Measurements from ENCODE around the gene ENOX1. TPM values are rescaled to one million over a fixed set of nuclear protein-coding genes. Genes with fewer than 3 reads are reported as not detected.

Gene ENOX1
- polyA plus RNA-seq, 1 donor (not counting 4 experiments of a cell fraction or from before 2014, with no cell fraction given): 1.1 TPM

DNA sequence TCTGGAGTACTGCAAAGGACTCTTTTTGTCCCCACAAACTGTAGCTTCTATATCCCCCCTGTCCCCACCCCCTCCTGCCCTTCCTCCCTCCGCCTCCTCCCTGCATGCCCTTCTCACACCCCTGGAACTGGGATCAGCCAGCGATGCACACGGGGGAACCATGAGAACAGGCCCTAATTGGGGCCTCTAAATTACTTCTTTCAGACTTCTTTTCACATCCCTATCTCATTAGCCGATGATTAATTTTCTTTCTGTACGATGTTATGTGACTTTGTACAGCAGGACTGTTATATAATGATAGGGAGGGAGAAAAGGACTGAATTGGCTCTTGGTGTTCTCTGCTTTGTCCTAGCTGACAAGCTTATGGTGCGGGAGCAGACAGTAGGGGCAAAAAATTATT lies 415.9 kb downstream of the ENOX1 start:
- H2AFZ ChIP-seq (ENCODE audit: control insufficient read depth, low read length): no peak overlapping the region
- no peaks in the 10 kb centered on the region for H3K9me3 ChIP-seq (ENCODE audit: control insufficient read depth, low read depth, low read length)
- FAIRE-seq (no peak), DNase-seq (ENCODE audit: low read depth, low spot score) (no peak)
- no peaks in the 10 kb centered on the region for H4K20me1 ChIP-seq (ENCODE audit: control insufficient read depth, extremely low read depth, insufficient read depth, low read length)
- no peaks in the 10 kb centered on the region for H3K79me2 ChIP-seq (ENCODE audit: control insufficient read depth, insufficient read depth, low read length)
- H3K4me2 ChIP-seq (ENCODE audit: control insufficient read depth, extremely low read depth, insufficient read depth, low read depth, low read length): no peak overlapping the region
- H3K27ac ChIP-seq (ENCODE audit: control insufficient read depth, insufficient read depth, low read length): no peak overlapping the region
- H3K4me3 ChIP-seq (ENCODE audit: control insufficient read depth in 2 of 3, extremely low read depth in 1 of 3, insufficient read depth in 2 of 3, low read depth in 1 of 3, low read length in 3 of 3): no peak overlapping the region
- dilution Hi-C loops (cut with MboI; ENCODE audit: extremely low pct_ligation_motif_present, low sequenced_read_pairs): no loop called here
- H3K36me3 ChIP-seq (ENCODE audit: control insufficient read depth in 2 of 2, extremely low read depth in 1 of 2, insufficient read depth in 2 of 2, low read length in 2 of 2): no peaks in the 10 kb centered on the region
- H3K9me1 ChIP-seq (ENCODE audit: control insufficient read depth, extremely low read depth, insufficient read depth, low read length): no peaks in the 10 kb centered on the region
- TF ChIP-seq, protein P1, sequence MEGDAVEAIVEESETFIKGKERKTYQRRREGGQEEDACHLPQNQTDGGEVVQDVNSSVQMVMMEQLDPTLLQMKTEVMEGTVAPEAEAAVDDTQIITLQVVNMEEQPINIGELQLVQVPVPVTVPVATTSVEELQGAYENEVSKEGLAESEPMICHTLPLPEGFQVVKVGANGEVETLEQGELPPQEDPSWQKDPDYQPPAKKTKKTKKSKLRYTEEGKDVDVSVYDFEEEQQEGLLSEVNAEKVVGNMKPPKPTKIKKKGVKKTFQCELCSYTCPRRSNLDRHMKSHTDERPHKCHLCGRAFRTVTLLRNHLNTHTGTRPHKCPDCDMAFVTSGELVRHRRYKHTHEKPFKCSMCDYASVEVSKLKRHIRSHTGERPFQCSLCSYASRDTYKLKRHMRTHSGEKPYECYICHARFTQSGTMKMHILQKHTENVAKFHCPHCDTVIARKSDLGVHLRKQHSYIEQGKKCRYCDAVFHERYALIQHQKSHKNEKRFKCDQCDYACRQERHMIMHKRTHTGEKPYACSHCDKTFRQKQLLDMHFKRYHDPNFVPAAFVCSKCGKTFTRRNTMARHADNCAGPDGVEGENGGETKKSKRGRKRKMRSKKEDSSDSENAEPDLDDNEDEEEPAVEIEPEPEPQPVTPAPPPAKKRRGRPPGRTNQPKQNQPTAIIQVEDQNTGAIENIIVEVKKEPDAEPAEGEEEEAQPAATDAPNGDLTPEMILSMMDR (optimal IDR thresholded peaks at IDR 0.05 in 1 of 3, IDR thresholded peaks at IDR 0.05 in 1 of 3, conservative IDR thresholded peaks at IDR 0.05 in 1 of 3; ENCODE audit: extremely low read depth in 1 of 3, insufficient read depth in 2 of 3, low read length in 3 of 3): no peak
- TF ChIP-seq EZH2 (IDR thresholded peaks at IDR 0.05; ENCODE audit: low read length): no peak
- H3K27me3 ChIP-seq (ENCODE audit: control insufficient read depth, extremely low read depth, insufficient read depth, low read length): no peaks in the 10 kb centered on the region
- H3K9ac ChIP-seq (ENCODE audit: control insufficient read depth, extremely low read depth, insufficient read depth, low read length): no peak overlapping the region
- H3K4me1 ChIP-seq (ENCODE audit: control insufficient read depth, extremely low read depth, insufficient read depth, low read length): no peaks in the 10 kb centered on the region

DNA sequence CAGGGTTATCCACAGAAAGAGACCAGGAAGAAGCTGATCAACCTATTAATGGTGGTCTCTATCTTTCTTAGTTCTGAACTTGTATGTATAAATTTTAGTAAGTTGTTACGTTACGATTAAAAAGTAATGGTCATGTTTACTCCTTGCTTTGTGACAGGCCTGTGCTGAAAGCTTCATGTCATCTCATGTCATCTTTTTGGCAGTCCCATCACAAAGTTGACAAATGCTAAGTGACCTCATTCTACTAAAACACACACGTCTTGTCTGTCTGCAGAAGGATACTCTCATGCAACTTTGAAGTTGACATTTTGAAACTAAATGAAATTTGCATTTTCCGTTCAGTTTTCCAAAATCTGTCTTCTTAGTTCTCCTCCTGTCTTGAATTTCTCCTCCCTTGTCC lies 417.5 kb downstream of the ENOX1 start:
- dilution Hi-C loops (cut with MboI; ENCODE audit: extremely low pct_ligation_motif_present, low sequenced_read_pairs): no loop called here

More for the DNA sequence above, 417.5 kb downstream of the ENOX1 start:
- Histone ChIP-seq H3K9ac (ENCODE audit: control insufficient read depth, extremely low read depth, insufficient read depth, low read length) (no peak overlapping the region), H3K9me1 (ENCODE audit: control insufficient read depth, extremely low read depth, insufficient read depth, low read length) (no peaks in the 10 kb centered on the region), H3K9me3 (ENCODE audit: control insufficient read depth, low read depth, low read length) (no peaks in the 10 kb centered on the region), H3K27ac (ENCODE audit: control insufficient read depth, insufficient read depth, low read length) (no peak overlapping the region), H3K36me3 (ENCODE audit: control insufficient read depth in 2 of 2, extremely low read depth in 1 of 2, insufficient read depth in 2 of 2, low read length in 2 of 2) (no peaks in the 10 kb centered on the region), H3K4me3 (ENCODE audit: control insufficient read depth in 2 of 3, extremely low read depth in 1 of 3, insufficient read depth in 2 of 3, low read depth in 1 of 3, low read length in 3 of 3) (no peak overlapping the region), H3K27me3 (ENCODE audit: control insufficient read depth, extremely low read depth, insufficient read depth, low read length) (no peaks in the 10 kb centered on the region), H4K20me1 (ENCODE audit: control insufficient read depth, extremely low read depth, insufficient read depth, low read length) (no peaks in the 10 kb centered on the region), H3K4me1 (ENCODE audit: control insufficient read depth, extremely low read depth, insufficient read depth, low read length) (no peaks in the 10 kb centered on the region), H3K79me2 (ENCODE audit: control insufficient read depth, insufficient read depth, low read length) (no peaks in the 10 kb centered on the region), H2AFZ (ENCODE audit: control insufficient read depth, low read length) (no peak overlapping the region), H3K4me2 (ENCODE audit: control insufficient read depth, extremely low read depth, insufficient read depth, low read depth, low read length) (no peak overlapping the region)
- FAIRE-seq (no peak), DNase-seq (ENCODE audit: low read depth, low spot score) (no peak)
- TF ChIP-seq, protein P1 (optimal IDR thresholded peaks at IDR 0.05 in 1 of 3, IDR thresholded peaks at IDR 0.05 in 1 of 3, conservative IDR thresholded peaks at IDR 0.05 in 1 of 3; ENCODE audit: extremely low read depth in 1 of 3, insufficient read depth in 2 of 3, low read length in 3 of 3): no peak
- TF ChIP-seq EZH2 (IDR thresholded peaks at IDR 0.05; ENCODE audit: low read length): no peak

Data from keratinocyte (primary cell).